Right forelimb (tissue), 1 donor: Measurements from ENCODE around the gene CCDC91.

Experiments
- DNase-seq: peaks from one replicate; pipeline ENCODE4 v3.0.0-alpha.2; 2018

CCDC91 gene, protein sequence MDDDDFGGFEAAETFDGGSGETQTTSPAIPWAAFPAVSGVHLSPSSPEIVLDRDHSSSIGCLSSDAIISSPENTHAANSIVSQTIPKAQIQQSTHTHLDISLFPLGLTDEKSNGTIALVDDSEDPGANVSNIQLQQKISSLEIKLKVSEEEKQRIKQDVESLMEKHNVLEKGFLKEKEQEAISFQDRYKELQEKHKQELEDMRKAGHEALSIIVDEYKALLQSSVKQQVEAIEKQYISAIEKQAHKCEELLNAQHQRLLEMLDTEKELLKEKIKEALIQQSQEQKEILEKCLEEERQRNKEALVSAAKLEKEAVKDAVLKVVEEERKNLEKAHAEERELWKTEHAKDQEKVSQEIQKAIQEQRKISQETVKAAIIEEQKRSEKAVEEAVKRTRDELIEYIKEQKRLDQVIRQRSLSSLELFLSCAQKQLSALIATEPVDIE

DNA sequence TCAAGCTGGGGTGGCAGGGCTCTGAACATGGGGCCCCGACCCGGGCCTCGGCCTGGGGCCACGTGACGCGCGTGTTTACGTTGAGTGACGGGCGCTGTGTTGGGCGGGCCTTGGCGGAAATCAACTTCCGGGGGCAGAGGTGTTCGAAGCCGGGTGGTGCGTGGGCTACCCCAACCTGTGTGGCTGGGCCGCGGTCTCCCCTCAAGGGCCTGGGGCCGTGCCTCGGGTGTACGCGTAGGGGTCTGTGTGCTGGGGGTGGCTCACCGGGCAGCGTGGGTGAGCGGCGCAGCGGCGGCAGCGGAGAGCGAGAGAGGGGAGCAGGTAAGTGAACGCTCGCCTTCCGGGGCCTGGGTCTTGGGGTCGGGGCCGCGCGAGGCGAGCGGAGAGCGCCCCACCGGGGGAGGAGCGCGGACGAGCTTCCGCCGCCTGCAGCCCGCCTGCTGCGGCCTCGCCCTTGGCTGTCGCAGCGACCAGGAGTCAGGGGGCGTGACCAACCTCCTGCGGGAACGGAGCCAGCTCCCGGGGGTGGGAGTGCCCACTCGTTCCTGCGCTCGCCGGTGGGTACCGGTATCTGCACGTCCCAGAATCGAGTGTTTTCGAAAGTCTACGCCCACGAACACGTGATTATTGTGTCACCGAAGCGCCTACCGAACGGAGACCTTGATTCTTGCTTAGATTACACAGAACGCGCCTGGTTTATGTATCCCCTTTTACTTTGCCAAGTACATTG lies at the start of gene CCDC91:
Gene CCDC91, plus strand, starts transcription at position 136 of the 730 bp plus-strand sequence. CDS start 66,760 bp downstream, outside the sequence.
- peak; percentile 91 for DNase-seq

DNA sequence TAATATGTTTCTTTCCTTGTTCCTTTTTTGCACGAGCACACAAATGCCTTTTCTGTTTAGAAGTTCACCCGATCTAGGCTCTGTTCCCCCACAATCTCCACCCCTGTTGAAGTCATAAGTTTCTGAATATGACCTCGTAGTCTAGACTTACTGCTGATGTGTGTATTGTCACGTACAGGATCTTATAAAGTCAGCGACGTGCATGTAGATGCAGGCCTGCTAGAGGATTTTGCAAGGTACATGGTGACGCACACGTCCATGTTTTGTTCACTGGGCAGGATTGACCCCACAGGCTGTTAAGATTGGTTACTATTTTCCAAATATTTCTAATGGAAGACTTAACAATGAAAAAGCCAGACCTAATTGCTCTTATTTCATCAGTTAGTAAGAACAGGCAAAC lies 46.2 kb upstream of the CCDC91 start:
- DNase-seq = no peak

DNA sequence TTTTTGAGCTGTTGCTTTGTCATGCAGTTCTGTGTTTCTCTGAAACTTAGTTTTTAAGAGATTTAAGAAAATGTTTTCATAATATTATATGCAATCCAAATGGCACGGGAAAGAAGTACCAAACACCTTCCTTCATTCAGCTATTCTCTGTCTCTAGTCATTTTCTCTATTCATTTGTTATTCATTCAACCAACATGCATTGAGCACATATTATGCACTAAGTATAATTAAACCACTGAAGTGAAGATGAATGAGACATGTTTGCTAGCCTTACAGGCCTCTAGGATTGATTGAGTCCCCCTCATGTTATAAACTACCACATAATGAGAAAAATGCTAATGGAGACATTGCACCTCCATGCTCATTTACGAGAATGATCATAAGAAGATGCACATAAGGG lies 45.7 kb upstream of the CCDC91 start:
- DNase-seq = no peak

DNA sequence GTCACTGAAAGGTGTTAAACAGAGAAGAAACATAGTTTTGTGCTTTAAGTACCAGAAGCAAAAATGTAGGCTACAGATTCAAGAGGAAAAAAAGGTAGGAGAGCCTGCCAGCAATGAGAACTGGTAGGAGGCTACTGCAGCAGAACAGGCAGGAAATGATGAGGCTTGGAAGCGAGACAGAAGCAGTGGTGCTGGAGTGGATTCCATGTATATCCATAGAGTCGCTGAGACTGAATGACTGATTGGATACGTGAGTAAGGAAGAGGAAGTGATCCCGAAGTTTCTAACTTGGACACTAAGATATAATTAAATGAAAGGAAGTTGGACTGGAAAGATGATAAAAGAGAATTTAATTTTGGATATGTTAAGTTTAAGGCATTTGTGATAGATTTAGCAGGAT lies 45.0 kb upstream of the CCDC91 start:
- no peak for DNase-seq

DNA sequence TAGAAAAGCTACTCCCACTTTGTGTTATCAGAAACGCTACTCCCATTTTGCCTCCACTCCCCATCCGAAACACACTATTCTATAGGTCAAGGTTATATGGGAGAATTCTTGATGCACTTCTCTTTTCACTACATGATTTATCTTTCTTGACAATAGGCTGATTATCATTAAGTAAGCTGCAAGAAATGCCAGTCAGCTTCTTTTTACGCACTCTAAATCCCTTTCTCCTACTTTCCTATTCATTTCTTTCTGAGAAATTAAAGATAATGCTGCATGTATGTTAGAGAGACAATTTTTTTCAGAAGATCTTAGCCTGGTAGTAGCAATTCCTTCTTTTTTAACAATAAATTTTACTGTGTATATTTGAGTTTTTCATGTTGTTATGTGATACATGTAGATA lies 41.0 kb upstream of the CCDC91 start:
- no peak for DNase-seq

DNA sequence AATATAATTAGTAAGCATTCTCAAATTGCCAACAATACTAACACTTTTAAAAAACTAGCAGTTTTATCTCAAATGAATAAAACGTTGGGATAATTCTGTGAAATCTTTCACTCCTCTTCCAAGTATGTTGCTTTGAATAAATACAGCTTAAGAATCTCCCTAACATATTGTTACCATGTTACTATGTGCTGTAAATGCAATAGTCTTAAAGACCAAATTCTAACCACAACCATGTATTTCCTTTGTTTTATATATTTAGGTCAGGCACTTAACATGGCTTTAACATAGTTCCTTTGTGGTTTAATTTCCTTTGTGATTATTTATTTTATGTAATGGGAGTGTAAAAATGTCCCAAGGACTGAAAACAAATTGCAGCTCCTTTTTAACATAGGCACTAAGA lies 33.9 kb upstream of the CCDC91 start:
- no peak for DNase-seq

DNA sequence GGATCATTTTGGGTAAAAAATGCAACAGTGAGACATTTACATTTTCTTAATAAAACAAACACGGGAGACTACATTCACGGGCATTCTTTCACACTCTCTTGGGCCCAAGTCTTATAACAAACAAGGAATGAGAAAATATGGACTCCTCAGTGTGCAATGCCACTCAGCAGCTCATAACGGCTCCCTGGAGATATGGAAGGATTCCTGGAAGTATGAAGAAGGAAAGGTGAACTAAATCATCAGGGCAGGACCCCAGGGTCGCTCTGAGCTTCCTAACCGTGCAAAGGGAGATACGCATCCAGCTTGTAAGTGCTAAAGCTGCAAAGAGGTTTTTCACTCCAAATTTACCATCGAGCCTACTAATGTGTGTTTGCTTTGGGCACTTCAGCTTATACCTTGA lies 33.5 kb upstream of the CCDC91 start:
- DNase-seq = no peak

DNA sequence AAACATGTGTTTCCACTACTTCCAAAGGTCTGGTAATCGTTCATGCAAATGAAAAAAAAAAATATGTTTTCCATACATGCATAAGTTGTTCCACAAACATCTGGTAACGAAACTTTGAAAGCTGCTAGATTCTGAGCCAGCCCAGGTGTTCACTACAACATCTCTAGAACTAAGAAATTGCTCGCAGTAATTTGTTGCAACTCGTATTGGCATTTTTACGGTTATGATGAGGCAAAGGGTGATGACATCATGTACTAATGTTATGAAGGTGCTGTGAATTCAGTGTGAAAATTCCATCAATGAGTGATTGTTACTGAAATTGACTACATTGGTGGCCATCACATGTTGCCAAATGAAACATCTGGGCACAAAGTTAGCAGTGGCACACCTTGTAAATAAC lies 31.9 kb upstream of the CCDC91 start:
- DNase-seq = no peak

DNA sequence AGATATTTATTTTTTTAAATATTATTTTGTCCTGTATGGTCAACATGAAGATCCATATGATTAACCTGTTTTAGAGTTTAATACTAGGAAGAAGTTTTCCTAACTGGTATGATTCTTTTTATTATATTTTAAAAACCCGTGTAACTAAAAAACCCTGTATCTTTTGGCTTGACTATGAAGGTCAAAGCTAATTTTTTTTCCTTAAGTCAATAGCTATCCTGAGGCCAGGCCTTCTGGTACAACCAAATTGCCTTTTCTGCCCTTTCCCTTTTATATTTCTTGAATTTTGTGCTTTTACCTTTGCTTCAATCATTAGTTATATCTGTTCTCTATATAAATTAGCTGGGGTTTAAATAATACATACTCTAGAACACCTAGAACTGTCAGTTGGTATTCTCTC lies 30.6 kb upstream of the CCDC91 start:
- DNase-seq = no peak

DNA sequence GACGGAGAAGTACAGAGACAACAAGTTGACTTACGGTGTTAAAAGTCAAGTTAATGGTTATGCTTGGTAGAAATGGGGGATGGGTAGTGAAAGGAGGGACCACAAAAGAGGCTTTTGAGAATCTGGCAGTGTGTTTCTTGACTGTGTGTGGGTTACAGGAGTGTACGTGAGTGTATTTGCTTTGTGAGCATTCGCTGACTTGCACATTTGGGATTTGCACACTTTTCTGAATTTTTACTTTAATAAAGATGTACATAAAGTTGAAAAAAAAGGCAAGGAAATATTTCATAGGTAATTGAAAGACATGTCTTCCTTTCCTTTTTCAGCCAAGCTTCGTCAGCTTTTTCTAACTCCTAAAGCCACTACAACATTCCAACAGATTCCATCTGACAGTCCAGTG lies 28.6 kb upstream of the CCDC91 start:
- DNase-seq = no peak

DNA sequence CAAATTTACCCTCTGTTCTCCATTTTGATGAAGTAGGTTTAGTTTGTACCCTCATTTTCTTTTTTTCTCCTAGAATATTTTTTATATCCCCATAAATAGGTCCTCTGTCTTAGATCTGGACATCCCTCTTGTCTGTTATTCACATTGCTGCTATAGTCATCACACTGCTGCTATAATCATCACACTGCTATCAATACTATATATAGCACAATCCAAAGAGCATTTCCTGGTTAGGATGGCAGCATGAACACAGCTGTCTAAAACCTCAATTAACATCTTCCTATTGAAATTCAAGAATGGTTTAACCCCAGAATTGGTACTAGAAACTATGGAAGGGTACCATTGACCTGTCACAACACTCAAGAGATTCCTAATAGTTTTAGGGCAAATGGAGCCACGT lies 27.6 kb upstream of the CCDC91 start:
- DNase-seq = no peak

DNA sequence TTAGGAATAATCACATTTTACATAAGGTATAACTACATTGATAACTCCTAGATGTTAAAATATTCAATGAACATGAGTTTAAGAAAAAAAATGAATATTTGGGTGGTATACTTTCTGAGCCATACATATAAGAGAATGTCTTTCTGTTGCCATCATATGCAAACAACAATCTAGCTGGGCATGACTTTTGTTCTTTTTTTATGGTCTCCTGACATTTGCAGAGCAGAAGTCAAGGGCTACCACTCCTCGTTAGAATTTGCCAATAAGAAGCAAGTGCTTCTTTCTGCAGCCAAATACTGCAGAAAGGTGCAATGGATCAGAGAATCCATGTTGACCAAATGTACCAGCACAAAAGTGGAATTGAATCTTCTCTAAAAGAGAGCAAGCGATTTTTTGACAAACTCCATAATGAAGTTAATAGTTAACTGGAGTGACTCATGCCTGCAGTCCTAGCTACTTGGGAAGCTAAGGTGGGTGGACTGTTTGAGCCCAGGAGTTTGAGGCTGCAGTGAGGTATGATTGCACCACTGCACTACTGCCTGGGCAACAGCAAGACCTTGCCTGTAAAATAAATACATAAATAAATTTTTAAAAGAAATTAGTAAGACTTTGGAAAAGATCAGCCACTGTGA lies 25.5 kb upstream of the CCDC91 start:
- DNase-seq = no peak

DNA sequence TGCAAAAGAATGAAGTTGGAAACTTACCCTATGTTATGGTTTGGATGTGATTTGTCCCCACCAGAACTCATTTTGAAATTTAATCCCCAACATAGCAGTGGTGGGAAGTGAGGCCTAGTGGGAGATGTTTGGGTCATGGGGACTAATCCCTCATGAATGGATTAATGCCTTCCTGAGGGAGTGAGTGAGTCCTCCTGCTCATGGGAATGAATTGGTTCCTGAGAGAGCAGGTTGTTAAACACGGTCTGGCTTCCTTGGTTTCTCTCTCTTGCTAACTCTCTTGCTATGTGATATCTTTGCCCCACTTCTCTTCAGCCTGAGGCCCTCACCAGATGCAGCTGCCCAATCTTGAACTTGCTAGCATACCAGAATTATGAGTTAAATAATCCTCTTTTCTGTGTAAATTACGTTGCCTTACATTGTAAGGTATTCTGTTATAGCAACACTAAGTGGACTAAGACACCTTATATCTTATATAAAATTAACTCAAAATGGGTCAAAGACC lies 22.2 kb upstream of the CCDC91 start:
- DNase-seq = no peak

DNA sequence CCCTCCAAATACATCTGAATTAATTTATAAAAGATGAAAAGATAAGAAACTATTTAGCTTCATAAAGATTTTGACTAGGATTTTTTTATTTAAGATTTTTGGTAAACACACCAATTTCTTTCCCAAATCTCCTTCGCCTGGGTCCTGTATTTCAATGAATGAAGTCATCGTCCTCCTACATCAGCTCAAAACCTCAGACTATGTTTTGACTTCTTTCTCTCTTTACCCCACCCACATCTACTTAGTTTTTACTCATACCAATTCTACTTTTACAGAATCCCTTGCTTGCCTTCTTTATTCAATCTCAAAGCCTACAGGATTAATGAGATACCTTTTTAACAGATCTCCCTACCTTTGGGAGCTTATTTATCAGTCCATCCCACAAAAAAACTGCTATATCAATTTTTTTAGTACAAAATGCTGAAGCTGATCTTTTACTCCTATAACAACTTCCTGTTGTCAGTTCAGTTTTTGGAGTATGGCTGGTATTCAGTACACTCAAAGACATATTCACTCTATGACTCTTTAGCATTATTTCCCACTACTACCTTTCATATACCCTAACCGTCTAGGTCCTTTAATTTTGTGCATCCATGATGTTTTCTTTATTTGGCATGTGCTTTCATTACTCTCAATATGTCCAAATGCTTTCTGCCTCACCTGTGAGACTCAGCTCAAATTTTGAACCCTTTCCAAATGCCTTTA lies 18.7 kb upstream of the CCDC91 start:
- no peak for DNase-seq

DNA sequence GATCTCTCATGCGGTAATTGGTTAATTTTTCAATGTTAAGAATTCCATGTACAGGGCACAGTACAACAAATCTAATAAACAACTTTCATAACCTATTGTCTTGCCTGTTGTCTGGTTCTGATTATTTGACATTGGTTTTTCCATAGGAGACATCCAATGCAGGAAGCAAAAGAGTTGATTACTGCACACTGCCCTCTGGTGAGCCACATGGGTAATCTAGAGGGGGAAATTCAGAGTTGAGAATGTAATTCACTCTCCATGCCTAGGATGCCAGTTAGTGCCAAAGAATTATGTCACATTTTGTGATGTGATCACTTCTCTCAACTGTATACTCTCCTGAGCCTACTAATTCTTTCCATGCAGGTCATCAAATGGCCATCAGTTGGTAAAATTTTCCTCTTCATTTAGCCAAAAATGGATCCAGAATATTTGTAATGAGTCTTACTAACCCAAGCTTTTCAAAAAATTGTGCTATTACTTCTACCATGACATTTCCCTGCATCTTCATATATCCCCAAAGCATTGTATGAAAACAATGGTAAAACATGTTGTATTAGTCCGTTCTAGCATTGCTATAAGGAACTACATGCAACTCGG lies 17.7 kb upstream of the CCDC91 start:
- no peak for DNase-seq

DNA sequence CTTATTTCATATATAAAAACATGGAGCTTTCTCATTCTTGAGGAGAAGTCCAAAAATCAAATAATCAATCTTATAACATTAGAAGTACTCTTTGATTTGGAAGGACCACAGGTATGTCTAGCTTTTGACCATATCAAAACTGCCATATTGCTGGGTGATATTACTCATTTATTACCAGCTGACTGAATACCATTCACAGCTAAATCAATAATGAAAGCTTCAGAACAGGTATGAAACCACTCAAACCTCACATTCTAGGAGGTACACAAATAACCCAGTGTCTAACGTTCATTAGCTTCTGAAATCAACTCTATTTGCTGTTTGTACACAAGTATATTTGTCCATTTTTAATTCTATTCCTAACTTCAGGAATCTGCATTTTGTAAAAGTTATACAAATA lies 16.8 kb upstream of the CCDC91 start:
- DNase-seq = no peak

DNA sequence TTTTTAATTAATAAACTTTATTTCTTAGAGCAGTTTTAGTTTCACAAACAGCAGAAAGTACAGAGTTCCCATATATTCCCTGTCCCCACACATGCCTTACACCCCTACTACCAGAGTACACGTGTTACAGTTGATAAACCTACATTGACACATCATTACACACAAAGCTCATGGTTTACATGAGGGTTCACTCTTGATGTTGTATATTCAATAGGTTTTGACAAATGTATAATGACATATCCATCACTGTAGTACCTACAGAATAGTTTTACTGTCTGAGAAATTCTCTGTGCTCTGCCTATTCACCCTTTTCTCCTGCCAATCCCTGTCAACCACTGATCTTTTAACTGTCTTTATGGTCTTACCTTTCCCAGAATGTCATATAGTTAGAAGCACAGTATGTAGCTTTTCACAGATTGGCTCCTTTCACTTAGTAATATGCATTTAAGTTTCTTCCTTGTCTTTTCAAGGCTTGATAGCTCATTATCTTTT lies 15.1 kb upstream of the CCDC91 start:
- DNase-seq = no peak

DNA sequence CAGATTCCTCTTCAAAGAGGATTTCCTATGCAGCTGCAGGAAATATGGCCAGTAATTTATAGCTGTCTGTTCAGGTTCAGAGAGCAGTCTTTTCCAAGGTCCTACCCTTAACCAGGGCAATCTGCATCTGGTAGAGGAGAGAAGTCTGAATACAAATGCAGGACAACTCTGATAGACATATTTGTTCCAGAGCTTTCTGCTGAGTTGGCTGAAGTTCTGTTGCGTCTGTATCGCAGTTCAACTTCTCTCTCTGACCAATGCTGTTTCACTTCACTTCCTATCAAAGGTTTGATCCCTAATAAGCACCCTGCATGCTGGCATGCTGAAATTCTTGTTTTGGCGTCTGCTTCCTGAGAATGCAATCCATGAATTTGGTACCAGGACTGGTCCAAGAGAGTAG lies 14.0 kb upstream of the CCDC91 start:
- no peak for DNase-seq

DNA sequence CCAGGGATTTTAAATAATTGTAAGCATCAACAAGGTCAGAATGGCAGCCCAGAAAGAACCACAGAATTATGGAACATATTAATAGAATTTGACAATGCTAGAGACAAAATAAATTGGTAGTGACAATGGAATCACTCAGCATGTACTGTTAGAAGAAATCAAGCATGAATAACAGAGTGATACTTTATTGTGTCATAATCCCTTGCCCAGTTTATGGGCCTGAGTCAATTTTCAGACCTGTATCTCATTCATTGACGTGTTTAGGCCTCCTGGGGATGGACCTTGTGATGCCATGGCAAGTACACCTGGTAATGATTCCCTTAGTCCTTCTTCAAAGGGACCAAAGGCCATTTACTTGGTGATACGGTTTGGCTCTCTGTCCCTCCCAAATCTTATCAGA lies 12.8 kb upstream of the CCDC91 start:
- no peak for DNase-seq

DNA sequence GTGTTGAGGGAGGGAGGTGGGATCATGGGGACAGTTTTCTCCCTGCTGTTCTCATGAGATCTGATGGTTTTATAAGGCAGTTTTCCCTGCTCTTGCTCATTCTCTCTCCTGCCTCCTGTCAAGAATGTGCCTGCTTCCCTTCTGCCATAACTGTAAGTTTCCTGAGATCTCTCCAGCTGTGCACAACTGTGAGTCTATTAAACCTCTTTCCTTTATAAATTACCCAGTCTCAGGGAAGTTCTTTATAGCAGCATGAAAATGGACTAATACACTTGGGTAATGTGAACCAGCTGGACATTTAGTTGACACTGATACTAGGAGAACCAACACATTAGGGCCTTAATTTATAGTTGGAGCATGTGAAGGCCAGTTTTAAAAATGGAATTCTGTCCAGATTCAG lies 12.4 kb upstream of the CCDC91 start:
- no peak for DNase-seq

DNA sequence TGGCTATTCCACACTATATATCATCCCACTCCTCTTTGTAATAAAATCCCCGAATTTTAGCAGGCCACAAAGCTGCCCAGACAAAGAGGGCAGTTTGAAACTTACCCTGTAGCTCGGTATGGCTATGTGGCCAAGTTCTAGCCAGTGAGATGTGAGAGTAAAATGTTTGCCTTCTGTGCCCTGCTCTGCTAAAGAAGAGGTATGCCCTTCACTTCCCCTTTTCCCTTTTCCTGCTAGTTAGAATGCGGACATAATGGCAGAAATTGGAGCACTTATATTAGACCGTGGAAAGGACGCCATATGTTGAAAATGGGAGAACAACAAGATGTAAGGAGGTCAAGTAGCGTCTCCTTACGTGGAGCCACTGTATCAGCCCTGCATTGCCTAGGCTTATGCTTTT lies 11.5 kb upstream of the CCDC91 start:
- no peak for DNase-seq

DNA sequence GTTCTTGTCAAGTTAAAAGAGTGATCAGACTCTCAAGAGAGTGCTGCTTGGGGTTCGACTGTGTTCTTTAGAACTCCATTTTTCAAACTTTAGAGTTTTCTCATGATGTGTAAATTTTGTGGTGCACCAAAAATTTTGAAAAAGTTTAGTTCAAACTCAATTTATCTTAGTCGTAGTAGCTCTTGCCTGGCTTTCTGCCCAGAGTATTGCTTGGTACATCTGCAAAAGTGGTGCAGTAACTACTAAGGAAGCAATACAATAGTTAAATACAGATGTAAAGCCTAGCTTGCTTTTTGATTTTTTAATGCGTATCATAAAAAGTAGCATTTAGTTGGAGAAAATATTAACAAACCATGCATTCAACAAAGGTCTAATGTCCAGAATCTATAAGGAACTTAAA lies 9.5 kb upstream of the CCDC91 start:
- no peak for DNase-seq

DNA sequence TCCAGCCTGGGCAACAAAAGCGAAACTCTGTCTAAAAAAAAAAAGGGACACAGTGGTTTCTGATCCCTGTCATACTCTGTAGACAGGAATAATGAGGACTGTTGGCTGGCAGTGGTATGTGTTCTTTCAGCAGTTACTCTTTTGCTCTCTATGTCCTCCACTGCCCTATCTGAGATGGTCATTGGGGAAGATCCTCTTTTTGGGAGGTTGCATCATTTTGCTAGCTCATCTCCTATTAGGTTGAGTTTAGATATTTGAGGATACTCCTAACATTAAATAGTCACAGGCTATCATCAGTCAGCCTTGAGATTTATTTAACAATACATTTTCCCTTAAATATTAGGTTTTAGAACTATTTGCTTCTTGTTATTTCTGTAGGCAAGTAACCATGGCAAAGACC lies 5.9 kb upstream of the CCDC91 start:
- no peak for DNase-seq
